ENCODE data around the gene MBTPS2.

MBTPS2 gene

GRCh38 chrX:21843179-21843578 is 3.8 kb downstream of the MBTPS2 start:
- Histone ChIP-seq H3K9ac (no peak overlapping the region), H3K4me2 (no peak overlapping the region), H3K4me3 (IDR thresholded peaks at IDR 0.05; ENCODE audit: insufficient read depth, low read depth, low read length) (no peak overlapping the region), H3K36me3 (ENCODE audit: insufficient read depth) (no peaks in the 10 kb centered on the region), H4K20me1 (ENCODE audit: insufficient read depth) (no peaks in the 10 kb centered on the region), H3K4me1 (ENCODE audit: low read depth, poor library complexity, severe bottlenecking) (peaks cover 5% of the 10 kb centered on the region), H3K27me3 (ENCODE audit: insufficient read depth, low read depth) (no peaks in the 10 kb centered on the region), H2AFZ (ENCODE audit: low read depth) (no peak overlapping the region), H3K27ac (no peak overlapping the region), H3K79me2 (ENCODE audit: insufficient read depth, low read depth) (peaks cover 11% of the 10 kb centered on the region; the same call in 1 of the 2 replicates)
- TF ChIP-seq CTCF (conservative IDR thresholded peaks at IDR 0.05; ENCODE audit: low read depth, low read length) = no peak

- H3K9ac ChIP-seq = no peak overlapping the region
- H3K4me3 ChIP-seq (IDR thresholded peaks at IDR 0.05; ENCODE audit: insufficient read depth, low read depth, low read length) = no peak overlapping the region
- H4K20me1 ChIP-seq (ENCODE audit: insufficient read depth) = no peaks in the 10 kb centered on the region
- no peaks in the 10 kb centered on the region for H3K4me1 ChIP-seq (ENCODE audit: low read depth, poor library complexity, severe bottlenecking)
- TF ChIP-seq CTCF (conservative IDR thresholded peaks at IDR 0.05; ENCODE audit: low read depth, low read length) = no peak
- H2AFZ ChIP-seq (ENCODE audit: low read depth) = no peak overlapping the region
- H3K36me3 ChIP-seq (ENCODE audit: insufficient read depth) = no peaks in the 10 kb centered on the region
- no peak overlapping the region for H3K27ac ChIP-seq
- H3K27me3 ChIP-seq (ENCODE audit: insufficient read depth, low read depth) = no peaks in the 10 kb centered on the region
- H3K4me2 ChIP-seq = no peak overlapping the region
- peaks cover 10% of the 10 kb centered on the region; the same call in 1 of the 2 replicates for H3K79me2 ChIP-seq (ENCODE audit: insufficient read depth, low read depth)
Observed at GRCh38 chrX:21845096-21845495, 5.7 kb downstream of the MBTPS2 start.

- no peak overlapping the region for H3K4me2 ChIP-seq
Observed at GRCh38 chrX:21847342-21847741, 7.9 kb downstream of the MBTPS2 start.

GRCh38 chrX:21853578-21853977 is 14.2 kb downstream of the MBTPS2 start:
- H3K9ac ChIP-seq = no peak overlapping the region
- TF ChIP-seq CTCF (conservative IDR thresholded peaks at IDR 0.05; ENCODE audit: low read depth, low read length) = no peak
- H2AFZ ChIP-seq (ENCODE audit: low read depth) = no peak overlapping the region
- H4K20me1 ChIP-seq (ENCODE audit: insufficient read depth) = no peaks in the 10 kb centered on the region
- H3K36me3 ChIP-seq (ENCODE audit: insufficient read depth) = no peaks in the 10 kb centered on the region
- no peaks in the 10 kb centered on the region for H3K27me3 ChIP-seq (ENCODE audit: insufficient read depth, low read depth)
- H3K4me1 ChIP-seq (ENCODE audit: low read depth, poor library complexity, severe bottlenecking) = no peaks in the 10 kb centered on the region
- no peaks in the 10 kb centered on the region for H3K79me2 ChIP-seq (ENCODE audit: insufficient read depth, low read depth)
- no peak overlapping the region for H3K27ac ChIP-seq
- no peak overlapping the region for H3K4me3 ChIP-seq (IDR thresholded peaks at IDR 0.05; ENCODE audit: insufficient read depth, low read depth, low read length)
- H3K4me2 ChIP-seq = no peak overlapping the region

More at GRCh38 chrX:21847342-21847741, 7.9 kb downstream of the MBTPS2 start:
- no peak overlapping the region for H3K9ac ChIP-seq
- H2AFZ ChIP-seq (ENCODE audit: low read depth) = no peak overlapping the region
- H3K36me3 ChIP-seq (ENCODE audit: insufficient read depth) = no peaks in the 10 kb centered on the region
- no peaks in the 10 kb centered on the region for H4K20me1 ChIP-seq (ENCODE audit: insufficient read depth)
- no peak overlapping the region for H3K27ac ChIP-seq
- no peak for TF ChIP-seq CTCF (conservative IDR thresholded peaks at IDR 0.05; ENCODE audit: low read depth, low read length)
- no peak overlapping the region for H3K4me3 ChIP-seq (IDR thresholded peaks at IDR 0.05; ENCODE audit: insufficient read depth, low read depth, low read length)
- no peaks in the 10 kb centered on the region for H3K79me2 ChIP-seq (ENCODE audit: insufficient read depth, low read depth)
- H3K27me3 ChIP-seq (ENCODE audit: insufficient read depth, low read depth) = no peaks in the 10 kb centered on the region
- no peaks in the 10 kb centered on the region for H3K4me1 ChIP-seq (ENCODE audit: low read depth, poor library complexity, severe bottlenecking)

Data from KMS-11 (cell line).